ENCODE results near the gene CLIC1. TPM values are rescaled to one million over a fixed set of nuclear protein-coding genes. Genes with fewer than 3 reads are reported as not detected.

The CLIC1 gene
- total and polyA plus RNA-seq, 7 donors: 172 to 668 (median 251) TPM

DNA sequence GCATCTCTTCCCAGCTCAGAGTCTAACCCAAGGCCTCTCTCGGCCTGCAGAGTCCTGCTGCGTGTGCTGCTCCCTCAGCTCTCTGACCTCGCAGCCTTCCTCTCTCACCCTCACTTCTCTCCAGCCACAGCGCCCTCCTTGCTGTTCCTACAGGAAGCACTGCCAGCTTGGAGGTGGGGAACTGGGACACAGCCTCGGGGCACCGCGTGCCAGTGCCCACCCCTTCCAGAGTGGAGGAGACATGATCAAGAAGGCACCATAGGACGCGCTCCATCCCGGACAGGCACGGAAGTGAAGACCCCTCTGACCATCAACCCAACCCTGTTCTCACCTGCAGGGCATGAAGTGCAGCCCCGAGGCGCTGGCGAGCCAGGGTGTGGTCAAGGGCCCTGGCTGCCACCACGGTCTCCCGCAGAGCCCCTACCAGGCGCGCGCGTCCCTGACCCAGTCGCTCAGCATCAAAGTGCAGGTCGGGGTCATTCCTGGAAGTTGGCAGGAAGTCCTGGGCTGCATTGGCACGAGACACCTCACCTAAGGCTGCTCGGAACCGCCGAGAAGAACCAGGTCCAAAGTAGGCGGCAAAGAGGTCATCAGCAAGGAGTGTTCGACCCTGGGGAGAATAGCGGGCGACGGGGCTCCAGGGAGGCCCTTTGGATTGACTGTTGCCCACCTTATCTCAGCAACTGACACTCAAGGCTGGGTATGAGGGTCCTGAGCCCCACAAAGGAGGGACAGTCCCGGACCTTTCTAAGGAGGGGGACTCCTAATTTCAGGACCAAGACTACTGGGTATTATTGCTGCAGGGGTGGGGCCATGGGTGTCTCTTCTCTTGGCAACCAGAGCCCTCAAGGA, 39.5 kb upstream of the CLIC1 start:
- WGBS, 2 donors: 66 to 90% methylated on average over 32 of the region's 32 CpGs
- TF ChIP-seq POLR2A (IDR thresholded peaks at IDR 0.05): no peak
- TF ChIP-seq EP300 (IDR thresholded peaks at IDR 0.05): no peak
- TF ChIP-seq POLR2AphosphoS5 (IDR thresholded peaks at IDR 0.05): no peak
- no peak for TF ChIP-seq CTCF (IDR thresholded peaks at IDR 0.05)

GRCh38 chr6:31775184-31775583, 38.9 kb upstream of the CLIC1 start:
- 25 to 78% methylated on average over 4 of the region's 4 CpGs for WGBS, 2 donors
- Histone ChIP-seq H3K27me3 (no peaks in the 10 kb centered on the region), H3K27ac (no peak overlapping the region), H3K36me3 (peaks cover 0 to 18% (median 16%) of the 10 kb centered on the region in 4 donors), H3K9me3 (no peaks in the 10 kb centered on the region), H3K4me3 (no peak overlapping the region), H3K4me1 (peaks cover 0 to 10% (median 10%) of the 10 kb centered on the region in 4 donors)
- no peak for DNase-seq
- intact Hi-C loops (cut with DNase I): no loop called here
- TF ChIP-seq POLR2A (IDR thresholded peaks at IDR 0.05) (no peak), CTCF (IDR thresholded peaks at IDR 0.05) (no peak), EP300 (IDR thresholded peaks at IDR 0.05) (no peak), POLR2AphosphoS5 (IDR thresholded peaks at IDR 0.05) (no peak)

More for the DNA sequence above, 39.5 kb upstream of the CLIC1 start:
- no peak overlapping the region for H3K27ac ChIP-seq
- H3K4me1 ChIP-seq: peaks cover 0 to 10% (median 10%) of the 10 kb centered on the region in 4 donors
- H3K27me3 ChIP-seq: no peaks in the 10 kb centered on the region
- intact Hi-C loops (cut with DNase I): no loop called here
- no peaks in the 10 kb centered on the region for H3K9me3 ChIP-seq
- no peak overlapping the region for H3K4me3 ChIP-seq
- H3K36me3 ChIP-seq: peaks cover 0 to 25% (median 21%) of the 10 kb centered on the region in 4 donors
- DNase-seq: no peak

- H3K27me3 ChIP-seq: no peaks in the 10 kb centered on the region
- intact Hi-C loops (cut with DNase I): no loop called here
- no peaks in the 10 kb centered on the region for H3K36me3 ChIP-seq
- H3K4me3 ChIP-seq: no peak overlapping the region
- no peaks in the 10 kb centered on the region for H3K9me3 ChIP-seq
- no peak for DNase-seq
- 67 to 74% methylated on average over 4 of the region's 4 CpGs for WGBS, 2 donors
- H3K4me1 ChIP-seq: peaks cover 0 to 6% (median 4%) of the 10 kb centered on the region in 4 donors
- no peak overlapping the region for H3K27ac ChIP-seq
- TF ChIP-seq EP300 (IDR thresholded peaks at IDR 0.05): no peak
- TF ChIP-seq CTCF (IDR thresholded peaks at IDR 0.05): no peak
- TF ChIP-seq POLR2A (IDR thresholded peaks at IDR 0.05): no peak
- no peak for TF ChIP-seq POLR2AphosphoS5 (IDR thresholded peaks at IDR 0.05)
Measured at GRCh38 chr6:31771992-31772358, 35.6 kb upstream of the CLIC1 start.

GRCh38 chr6:31770860-31771259, 34.5 kb upstream of the CLIC1 start:
- Histone ChIP-seq H3K9me3 (no peaks in the 10 kb centered on the region), H3K27ac (no peak overlapping the region), H3K4me1 (peaks cover 0 to 9% (median 7%) of the 10 kb centered on the region in 4 donors), H3K4me3 (no peak overlapping the region), H3K36me3 (no peaks in the 10 kb centered on the region), H3K27me3 (peaks cover 0 to 9% (median under 1%) of the 10 kb centered on the region in 3 donors)
- TF ChIP-seq POLR2AphosphoS5 (IDR thresholded peaks at IDR 0.05) (no peak), CTCF (IDR thresholded peaks at IDR 0.05) (no peak), POLR2A (IDR thresholded peaks at IDR 0.05) (no peak), EP300 (IDR thresholded peaks at IDR 0.05) (no peak)
- intact Hi-C loops (cut with DNase I): no loop called here
- WGBS, 2 donors: 30 to 69% methylated on average over 2 of the region's 2 CpGs
- DNase-seq: no peak

Measured in sigmoid colon (tissue), 7 donors.